NCI-H128 (cell line): ENCODE data around the gene NFKBIE.
A peak's percentile ranks its signal among the peaks of the same experiment; 100 is the strongest.

Experiments
- DNase-seq: peaks from one replicate; lab custom pipeline; 2025; ENCODE audit not compliant: unreplicated experiment; lab: John Stamatoyannopoulos, UW

Gene NFKBIE

DNA sequence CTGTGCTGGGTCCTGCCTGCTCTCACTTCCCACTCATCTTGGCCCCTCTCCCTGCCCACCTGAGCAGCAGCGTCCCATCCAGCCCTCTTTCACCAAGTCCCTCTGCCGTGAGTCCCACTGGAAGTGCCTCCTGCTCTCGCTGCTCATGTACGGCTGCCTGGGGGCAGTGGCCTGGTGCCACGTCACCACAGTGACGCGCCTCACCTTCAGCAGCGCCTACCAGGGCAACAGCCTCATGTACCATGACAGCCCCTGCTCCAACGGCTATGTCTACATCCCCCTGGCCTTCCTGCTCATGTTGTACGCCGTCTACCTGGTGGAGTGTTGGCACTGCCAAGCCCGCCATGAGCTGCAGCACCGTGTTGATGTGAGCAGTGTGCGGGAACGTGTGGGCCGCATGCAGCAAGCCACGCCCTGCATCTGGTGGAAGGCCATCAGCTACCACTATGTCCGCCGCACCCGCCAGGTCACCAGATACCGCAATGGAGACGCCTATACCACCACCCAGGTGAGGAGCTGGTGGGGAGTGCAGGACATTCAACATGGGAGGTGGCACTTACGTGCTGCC is 7.7 kb upstream of the NFKBIE start:
- no peak for DNase-seq

- no peak for DNase-seq
These were observed 7.2 kb upstream of the NFKBIE start for GRCh38 chr6:44272529-44272928.

DNA sequence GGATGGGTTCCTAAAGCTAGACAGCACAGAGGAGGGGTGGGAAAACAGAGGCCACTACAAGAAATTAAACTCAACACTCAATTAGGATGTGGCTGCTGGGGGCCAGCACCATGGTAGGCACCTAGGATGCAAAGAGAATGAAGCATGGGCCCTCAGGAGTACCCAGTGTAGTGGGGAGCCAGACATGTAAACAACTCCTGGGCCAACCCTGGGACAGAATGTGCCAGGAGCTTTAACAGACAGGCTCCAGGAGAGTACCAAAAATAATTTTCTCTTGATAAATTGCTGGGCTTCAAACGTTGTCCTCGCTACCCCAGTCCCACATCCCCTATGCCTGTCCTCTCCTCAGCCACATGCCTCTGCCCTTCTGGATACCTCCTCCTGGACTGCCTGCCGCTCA is 6.6 kb upstream of the NFKBIE start:
- no peak for DNase-seq

DNA sequence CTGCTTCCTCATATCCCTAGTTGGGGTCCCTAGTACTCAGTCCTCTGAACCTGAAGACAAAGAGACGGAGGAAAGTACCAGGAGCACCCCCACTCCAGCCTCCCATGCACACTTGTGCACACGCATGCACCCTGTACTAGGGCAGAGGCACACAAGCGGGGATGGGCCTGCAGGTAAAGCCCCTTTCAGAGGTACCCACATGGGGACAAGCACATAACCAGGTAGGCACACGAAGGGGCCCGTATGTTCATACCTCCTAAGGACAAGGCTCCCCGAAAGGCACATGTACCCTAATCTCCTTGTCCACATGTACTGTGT is 6.0 kb upstream of the NFKBIE start:
- no peak for DNase-seq

DNA sequence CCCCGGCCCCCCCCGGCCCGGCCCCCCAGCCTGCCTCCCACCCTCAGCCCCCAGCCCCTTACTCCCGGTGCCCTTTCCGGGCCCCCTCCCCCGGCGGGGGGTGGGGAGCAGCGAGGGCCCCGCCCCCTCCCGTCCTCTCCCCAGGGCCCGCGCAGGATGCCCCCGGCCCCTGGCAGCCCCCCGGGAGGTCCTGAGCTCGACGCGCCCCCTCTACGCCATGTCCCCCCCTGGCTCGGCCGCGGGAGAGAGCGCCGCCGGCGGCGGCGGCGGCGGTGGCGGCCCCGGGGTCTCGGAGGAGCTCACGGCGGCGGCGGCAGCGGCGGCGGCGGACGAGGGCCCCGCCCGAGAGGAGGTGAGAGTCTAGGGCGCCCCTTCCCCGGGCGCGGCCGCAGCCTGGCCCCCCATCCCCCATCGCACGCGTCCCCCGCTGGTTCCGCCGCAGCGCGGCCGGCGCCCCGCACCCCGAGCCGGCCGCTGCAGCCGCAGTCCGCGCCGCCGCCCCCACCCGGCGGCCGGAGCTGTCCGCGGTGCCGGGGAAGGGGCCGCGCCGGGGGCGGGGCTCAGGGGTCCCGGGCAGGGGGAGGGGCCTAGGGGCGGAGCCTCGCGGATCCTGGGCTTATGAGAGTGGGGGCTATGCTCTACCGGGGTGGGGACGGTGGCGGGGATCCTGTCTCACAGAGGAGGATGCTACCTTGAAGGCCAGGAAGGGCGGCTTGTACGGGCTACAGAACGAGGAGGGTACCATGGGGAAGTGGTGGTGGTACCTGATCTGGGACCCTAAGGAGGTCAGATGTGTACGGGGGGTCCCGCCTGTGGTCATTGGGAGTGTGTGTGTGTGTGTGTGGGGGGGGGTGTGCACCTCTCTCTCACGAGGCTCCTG is 5.4 kb upstream of the NFKBIE start:
- DNase-seq: peak; percentile 14

DNA sequence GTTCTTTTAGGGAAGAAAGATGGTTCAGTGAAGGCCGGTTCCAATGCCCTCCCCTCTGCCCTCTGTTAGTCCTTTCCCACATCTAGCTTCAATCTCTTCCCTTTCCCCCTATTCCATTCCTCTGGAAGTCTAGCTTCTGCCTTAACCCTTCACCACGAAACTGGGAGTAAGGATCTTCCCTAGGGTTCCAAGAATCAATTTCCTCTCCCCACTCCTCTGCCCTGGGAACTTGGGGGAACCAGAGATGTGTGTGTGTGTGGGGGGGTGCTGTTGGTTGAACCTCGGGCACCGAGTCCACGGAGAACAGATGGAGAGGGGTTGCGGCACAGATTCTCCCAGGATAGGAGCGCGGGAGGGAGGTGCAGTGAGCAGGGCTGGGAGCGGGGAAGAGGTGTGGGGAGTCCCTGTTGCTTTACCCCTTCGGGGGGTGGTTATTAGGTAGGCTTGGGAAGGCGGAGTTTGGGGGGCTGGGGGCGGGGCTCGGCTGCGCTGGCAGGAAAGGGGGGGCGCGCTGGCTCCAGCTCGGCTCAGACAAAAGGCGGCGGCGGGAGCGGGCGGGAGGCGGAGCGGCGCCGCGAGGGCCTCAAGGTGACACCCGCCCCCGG is 4.7 kb upstream of the NFKBIE start, which contains the start of gene TMEM151B:
Gene TMEM151B (plus strand): TSS at position 530 of the 605 bp plus-strand sequence. CDS start 293 bp downstream, outside the sequence.
- no peak for DNase-seq

DNA sequence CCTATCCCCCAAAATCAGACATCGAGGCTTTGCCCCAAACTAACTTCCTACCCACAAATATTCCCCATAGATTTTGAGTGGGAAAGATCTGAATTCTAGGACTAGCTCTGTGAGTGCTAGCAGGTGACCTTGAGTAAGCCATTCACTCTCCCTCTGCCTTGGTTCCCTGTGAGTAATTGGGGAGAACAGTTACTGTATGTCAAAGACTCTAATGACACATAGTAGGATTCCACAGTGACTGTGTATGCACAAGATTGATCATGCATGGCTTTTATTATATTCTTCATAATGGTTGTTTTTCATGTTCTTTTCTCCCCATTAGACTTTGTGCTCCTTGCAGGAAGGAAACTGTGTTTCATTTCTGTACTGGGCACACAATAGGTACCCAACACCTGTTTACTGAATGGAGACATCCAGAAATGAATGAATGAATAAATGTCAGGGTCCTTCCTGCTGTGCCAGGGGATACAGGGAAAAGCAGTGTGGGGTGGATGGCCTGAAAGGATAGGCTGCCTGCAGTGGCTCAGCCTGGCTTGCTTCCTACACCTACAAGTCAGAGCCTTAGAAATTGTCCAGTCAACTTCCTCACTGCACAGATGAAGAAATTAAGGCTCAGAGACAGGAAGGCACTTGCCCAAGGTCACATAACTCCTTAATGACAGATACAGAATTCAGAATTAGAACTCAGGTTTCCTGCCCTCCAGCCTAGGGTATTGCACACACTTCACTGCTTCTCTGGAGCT is 4.0 kb upstream of the NFKBIE start:
- DNase-seq: no peak

GRCh38 chr6:44268095-44268628 is 2.8 kb upstream of the NFKBIE start:
- peak; percentile 40 for DNase-seq

GRCh38 chr6:44267252-44267651 is 1.9 kb upstream of the NFKBIE start:
- DNase-seq: no peak

DNA sequence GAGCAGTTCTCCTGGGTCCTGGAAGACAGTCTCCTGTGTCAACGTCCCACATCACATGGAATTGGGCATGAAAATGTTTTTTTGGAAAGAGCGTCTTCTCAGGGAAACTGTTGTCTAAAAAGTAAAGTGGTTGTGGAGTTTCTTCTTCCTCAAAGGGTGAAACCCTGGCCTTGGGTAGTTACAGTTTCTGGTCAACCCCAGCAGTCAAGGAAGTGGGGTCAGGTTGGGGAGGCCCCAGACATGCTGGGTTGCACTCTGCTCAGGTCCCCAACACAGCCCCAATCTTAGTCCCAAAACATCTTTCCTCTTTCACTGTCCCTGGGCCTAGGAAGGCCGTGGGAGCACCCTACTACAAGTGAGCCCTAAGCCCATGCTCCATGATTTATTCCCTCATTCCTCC is 996 bp upstream of the NFKBIE start:
- no peak for DNase-seq

DNA sequence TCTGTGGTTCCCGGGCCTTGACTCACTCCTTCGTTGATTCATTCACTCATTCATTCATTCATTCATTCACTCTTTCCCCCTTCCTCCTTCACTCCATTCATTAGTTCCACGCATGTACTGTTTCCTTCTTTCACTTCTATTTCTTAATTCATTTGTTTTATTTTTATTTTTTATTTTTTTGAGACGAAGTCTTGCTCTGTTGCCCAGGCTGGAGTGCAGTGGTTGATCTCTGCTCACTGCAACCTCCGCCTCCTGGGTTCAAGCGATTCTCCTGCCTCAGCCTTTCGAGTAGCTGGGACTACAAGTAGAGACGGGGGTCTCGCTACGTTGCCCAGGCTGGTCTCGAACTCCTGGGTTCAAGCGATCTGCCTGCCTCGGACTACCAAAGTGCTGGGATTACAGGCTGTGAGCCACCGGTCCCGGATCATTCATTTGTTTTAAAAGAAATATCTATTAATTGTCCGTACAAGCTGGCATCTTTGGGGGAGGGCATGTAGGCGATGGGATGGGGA is 427 bp upstream of the NFKBIE start:
- DNase-seq: no peak

DNA sequence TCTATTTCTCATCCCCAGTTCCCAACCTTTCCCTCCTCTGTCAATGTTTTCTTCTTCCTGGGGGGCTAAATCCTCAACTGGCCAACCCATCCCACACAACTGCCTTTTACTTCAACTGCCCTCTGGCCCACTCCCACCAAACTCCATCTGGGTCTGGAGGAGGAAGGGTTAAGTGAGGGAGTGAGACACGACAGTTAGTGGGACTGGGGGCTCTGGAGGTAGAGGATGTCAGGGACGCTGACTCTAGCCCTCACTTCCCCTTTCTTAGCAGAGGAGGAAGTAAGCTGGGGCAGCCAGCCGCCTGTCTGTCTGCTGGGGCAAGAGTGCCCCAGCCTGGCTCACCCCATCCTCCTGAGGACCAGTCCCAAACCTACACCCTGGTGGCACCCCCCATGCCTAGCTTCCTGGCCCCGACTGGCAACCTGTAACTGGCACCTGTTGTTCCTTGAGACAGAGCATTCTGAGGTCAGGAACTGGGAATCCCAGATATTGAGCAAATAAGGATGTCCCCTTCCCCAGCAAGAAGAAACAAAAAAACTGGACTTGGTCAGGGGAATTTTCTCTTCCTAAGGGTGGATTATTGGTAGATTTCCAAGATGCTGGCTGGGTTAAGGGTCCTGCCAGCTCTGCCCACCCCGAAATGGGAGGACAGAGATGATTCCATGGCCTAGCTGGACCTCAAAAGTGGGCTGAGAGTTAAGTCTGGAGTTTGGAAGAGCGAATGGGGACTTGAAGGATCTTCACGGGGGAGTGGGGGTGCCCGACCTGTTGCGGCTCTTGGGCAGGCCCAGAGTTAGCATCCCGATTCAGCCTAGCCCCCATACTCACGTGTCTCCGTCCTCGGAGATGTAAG is 971 bp downstream of the NFKBIE start:
- DNase-seq: peak; percentile 6

- no peak for DNase-seq
These were observed 1.8 kb downstream of the NFKBIE start for GRCh38 chr6:44263354-44264100.

GRCh38 chr6:44262467-44263353 is 2.6 kb downstream of the NFKBIE start:
- DNase-seq: no peak

DNA sequence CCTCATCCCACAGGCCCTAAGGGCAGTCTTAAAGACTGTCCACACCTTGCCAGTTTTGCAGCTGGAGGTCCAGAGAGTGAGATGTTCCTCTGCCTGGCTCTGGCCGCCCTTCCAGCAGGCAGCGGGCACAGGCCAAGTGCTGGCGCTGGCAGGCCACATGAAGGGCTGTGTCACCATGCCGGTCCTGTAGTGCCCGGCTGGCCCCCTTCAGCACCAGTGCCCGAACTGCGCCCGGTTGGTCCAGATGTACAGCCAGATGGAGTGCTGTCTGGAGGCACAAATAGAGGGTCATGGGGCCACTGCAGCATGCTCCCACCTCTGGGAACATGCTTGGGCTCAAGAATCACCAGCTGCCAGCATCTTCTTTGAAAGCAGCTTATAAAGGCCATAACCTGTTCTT is 3.8 kb downstream of the NFKBIE start:
- no peak for DNase-seq

GRCh38 chr6:44260451-44261297 is 4.7 kb downstream of the NFKBIE start:
- no peak for DNase-seq

- DNase-seq: no peak
These were observed 5.3 kb downstream of the NFKBIE start for GRCh38 chr6:44260011-44260410.

DNA sequence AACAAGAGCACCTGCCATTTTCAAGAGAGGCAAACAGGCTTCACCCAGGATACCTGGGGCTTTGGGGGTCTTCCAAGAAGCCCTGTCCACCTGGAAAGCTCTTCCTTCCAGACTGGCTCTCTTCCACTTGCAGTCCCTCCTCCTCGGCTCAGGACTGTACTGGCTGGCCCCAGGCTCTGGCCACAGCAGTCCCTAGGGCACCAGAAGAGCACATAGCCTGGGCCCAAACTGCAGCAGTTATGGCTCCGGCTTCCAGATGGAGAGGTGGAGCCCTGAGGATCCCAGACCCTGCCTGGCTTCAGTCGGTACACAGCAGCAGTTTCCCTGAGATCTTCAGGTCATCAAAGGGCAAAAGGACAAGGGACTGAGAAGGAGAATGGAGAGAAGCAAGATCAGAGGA is 6.4 kb downstream of the NFKBIE start:
- DNase-seq: no peak
